Measurements from ENCODE around the gene LMLN. TPM values are rescaled to one million over a fixed set of nuclear protein-coding genes. Genes with fewer than 3 reads are reported as not detected.
A peak's percentile ranks its signal among the peaks of the same experiment; 100 is the strongest.

The LMLN gene
- total RNA-seq, 4 donors from 2014 or later: 2.3 to 10.4 (median 3.8) TPM

DNA sequence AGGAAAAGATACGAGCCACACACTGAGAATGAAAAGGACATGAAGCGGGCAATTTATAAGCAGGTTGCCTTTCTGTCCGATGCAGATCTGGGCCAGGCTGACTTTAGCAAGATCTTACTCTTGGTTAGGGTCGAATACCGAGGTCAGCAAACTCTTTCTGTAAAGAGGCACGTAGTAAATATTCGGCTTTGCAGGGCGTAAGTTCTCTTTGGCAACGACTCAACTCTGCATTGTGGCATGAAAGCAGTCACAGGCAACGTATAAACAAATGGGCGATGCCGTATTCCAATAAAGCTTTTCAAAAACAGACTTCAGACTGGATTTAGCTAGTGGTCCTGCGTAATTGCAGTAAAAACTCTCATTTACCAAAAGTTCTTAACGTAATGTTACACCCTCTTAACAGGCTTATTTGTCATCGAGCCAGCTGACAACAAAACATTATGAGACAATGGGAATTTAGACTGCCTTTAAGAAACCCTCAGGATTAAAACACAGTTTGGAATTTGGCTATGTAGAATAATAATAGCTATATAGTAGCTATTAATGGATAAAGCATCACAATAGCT is 23.1 kb upstream of the LMLN start:
- WGBS, 2 donors: 88 to 92% methylated on average over 15 of the region's 15 CpGs
- intact Hi-C loops (cut with DNase I; ENCODE audit: low total_unique reads): no loop called here
- H3K4me3 ChIP-seq (ENCODE audit: low read depth, poor library complexity, severe bottlenecking): no peak overlapping the region
- DNase-seq (ENCODE audit: low spot score in 2 of 2): no peak
- TF ChIP-seq, protein P1, sequence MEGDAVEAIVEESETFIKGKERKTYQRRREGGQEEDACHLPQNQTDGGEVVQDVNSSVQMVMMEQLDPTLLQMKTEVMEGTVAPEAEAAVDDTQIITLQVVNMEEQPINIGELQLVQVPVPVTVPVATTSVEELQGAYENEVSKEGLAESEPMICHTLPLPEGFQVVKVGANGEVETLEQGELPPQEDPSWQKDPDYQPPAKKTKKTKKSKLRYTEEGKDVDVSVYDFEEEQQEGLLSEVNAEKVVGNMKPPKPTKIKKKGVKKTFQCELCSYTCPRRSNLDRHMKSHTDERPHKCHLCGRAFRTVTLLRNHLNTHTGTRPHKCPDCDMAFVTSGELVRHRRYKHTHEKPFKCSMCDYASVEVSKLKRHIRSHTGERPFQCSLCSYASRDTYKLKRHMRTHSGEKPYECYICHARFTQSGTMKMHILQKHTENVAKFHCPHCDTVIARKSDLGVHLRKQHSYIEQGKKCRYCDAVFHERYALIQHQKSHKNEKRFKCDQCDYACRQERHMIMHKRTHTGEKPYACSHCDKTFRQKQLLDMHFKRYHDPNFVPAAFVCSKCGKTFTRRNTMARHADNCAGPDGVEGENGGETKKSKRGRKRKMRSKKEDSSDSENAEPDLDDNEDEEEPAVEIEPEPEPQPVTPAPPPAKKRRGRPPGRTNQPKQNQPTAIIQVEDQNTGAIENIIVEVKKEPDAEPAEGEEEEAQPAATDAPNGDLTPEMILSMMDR (IDR thresholded peaks at IDR 0.05): no peak
- no peak for TF ChIP-seq POLR2A (IDR thresholded peaks at IDR 0.05)

GRCh38 chr3:197940745-197941384 is 19.2 kb upstream of the LMLN start:
- no peak overlapping the region for H3K4me3 ChIP-seq (ENCODE audit: low read depth, poor library complexity, severe bottlenecking)
- intact Hi-C loops (cut with DNase I; ENCODE audit: low total_unique reads): no loop called here
- DNase-seq (ENCODE audit: low spot score in 2 of 2): no peak
- 77 to 93% methylated on average over 1 of the region's 1 CpG for WGBS, 2 donors
- TF ChIP-seq, protein P1 (IDR thresholded peaks at IDR 0.05): no peak
- TF ChIP-seq POLR2A (IDR thresholded peaks at IDR 0.05): no peak

- DNase-seq (ENCODE audit: low spot score in 2 of 2): no peak
- 49 to 52% methylated on average over 2 of the region's 2 CpGs for WGBS, 2 donors
- TF ChIP-seq, protein P1 (IDR thresholded peaks at IDR 0.05): no peak
- intact Hi-C loops (cut with DNase I; ENCODE audit: low total_unique reads): no loop called here
- no peak overlapping the region for H3K4me3 ChIP-seq (ENCODE audit: low read depth, poor library complexity, severe bottlenecking)
These were observed 17.0 kb upstream of the LMLN start for GRCh38 chr3:197942956-197943556.

DNA sequence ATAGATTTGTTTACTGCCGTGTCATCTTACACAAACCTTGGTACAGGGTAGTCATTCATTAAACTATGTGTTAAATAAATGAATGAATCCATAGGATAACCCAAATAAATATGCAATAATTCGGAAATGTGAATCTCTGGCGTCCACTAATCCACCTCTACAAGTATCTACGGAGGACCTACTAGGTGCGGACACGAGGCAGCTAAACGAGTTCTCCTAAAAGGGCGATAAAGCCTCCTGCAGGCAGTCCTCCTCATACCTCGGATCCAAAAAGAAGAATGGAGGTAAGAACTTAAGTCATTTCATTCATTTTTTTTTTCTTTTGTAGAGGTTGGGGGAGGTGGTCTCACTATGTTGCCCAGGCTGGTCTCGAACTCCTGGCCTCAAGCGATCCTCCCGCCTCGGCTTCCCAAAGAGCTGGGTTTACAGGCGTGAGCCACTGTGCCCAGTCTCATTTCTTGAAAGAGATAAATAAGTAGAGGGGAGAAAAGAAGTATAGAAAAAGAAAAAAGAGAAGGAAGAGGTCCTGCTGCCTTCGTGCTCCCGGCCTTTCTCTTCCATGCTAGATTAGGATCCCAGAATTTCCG is 10.7 kb upstream of the LMLN start:
- TF ChIP-seq, protein P1 (IDR thresholded peaks at IDR 0.05): no peak
- H3K4me3 ChIP-seq (ENCODE audit: low read depth, poor library complexity, severe bottlenecking): peak overlapping the region; percentile 66
- intact Hi-C loops (cut with DNase I; ENCODE audit: low total_unique reads): no loop called here
- DNase-seq (ENCODE audit: low spot score in 2 of 2): peak in 1 of 2 donors; percentile 80
- WGBS, 2 donors: 17 to 24% methylated on average over 17 of the region's 17 CpGs

DNA sequence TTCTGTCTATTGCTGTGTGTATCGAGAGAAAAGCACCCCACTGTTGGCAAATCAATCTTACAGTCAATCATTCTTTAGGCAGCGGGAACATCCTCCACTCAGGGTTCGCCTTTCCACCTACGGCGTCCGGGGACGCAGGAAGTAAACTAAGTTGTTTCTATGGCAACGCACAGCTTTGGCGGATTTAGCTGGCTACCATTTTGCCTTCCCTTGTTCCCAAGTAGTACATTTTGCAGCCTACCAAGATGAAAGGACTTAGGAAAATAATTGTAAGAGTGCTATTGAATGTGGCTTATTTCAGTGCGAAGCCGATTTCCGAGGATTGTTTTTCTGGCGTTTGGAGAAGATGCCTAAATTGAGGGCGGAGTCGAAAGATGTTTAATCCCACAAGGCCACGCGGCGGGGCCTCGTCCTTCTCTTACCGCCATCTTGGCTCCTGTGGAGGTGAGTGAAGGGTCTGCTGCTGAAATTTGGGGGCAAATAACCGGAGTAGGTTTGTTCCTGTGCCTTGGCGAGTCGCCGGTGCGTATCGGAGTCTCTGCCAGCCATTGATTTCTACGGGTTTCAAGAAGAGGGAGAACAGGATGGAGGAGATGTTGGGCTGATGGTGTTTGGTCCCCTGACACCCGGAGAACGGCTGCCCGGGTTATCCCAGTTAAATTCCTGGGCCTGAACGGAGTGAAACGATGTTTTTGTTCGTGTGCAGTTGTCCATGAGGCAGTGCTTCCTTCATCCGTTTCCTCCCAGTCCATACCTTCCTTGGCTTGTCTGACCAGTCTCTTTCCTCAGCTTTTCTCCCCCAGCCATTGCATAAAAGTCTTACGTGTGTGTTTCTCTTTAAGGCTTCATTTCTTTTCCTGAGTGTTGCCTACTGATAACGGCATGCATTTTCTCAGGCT is 10.0 kb upstream of the LMLN start, which contains the start of gene RPL35A:
Gene RPL35A, plus strand, starts transcription at position 413 of the 899 bp plus-strand sequence. CDS start 778 bp downstream, outside the sequence.
- 0 to 1% methylated on average over 36 of the region's 36 CpGs for WGBS, 2 donors
- H3K4me3 ChIP-seq (ENCODE audit: low read depth, poor library complexity, severe bottlenecking): peak within 1 kb of the TSS; percentile 66
- intact Hi-C loops (cut with DNase I; ENCODE audit: low total_unique reads): no loop called here
- DNase-seq (ENCODE audit: low spot score in 2 of 2): peak; percentile 82 to 96
- TF ChIP-seq, protein P1 (IDR thresholded peaks at IDR 0.05): no peak
- TF ChIP-seq POLR2A (IDR thresholded peaks at IDR 0.05): peak in 1 of 2 donors; percentile 60
